Posterior cingulate gyrus (tissue), 11 donors: Measurements from ENCODE around the gene SAPCD1.

Experiments used
- DNase-seq, 10 donors: peaks; one replicate each; pipeline versions ENCODE4 v3.0.0 to v3.0.0-alpha.2; 2020 to 2021; ENCODE audit warnings: mixed read lengths in 3 of 10
- intact Hi-C: fragments of 100-400 bp; cut with DNase I; formaldehyde crosslinking; loops from one replicate; pipeline ENCODE4 v1.15.1; 2023

SAPCD1 gene

DNA sequence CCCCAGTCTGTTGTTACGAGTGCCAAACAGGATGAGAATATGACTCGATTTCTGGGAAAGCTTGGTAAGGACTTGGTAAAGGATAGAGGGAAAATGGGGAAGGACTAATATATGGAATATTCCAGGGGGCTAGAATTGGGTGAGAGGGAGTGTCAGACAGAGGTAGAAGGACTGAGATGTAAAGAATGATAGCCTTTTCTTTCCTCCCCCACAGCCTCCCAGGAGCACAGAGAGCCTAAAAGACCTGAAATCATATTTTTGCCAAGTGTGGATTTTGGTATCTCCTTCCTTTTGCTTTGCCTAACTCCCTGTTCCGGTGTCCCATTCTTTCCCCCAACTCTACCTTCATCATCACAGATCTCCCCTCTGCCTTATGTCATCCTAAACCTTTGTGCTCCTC, 19.6 kb upstream of the SAPCD1 start:
- DNase-seq = no peak
- intact Hi-C loops = no loop called here

- no peak for DNase-seq
- intact Hi-C loops = no loop called here
Observed at GRCh38 chr6:31744422-31744821, 18.0 kb upstream of the SAPCD1 start.

DNA sequence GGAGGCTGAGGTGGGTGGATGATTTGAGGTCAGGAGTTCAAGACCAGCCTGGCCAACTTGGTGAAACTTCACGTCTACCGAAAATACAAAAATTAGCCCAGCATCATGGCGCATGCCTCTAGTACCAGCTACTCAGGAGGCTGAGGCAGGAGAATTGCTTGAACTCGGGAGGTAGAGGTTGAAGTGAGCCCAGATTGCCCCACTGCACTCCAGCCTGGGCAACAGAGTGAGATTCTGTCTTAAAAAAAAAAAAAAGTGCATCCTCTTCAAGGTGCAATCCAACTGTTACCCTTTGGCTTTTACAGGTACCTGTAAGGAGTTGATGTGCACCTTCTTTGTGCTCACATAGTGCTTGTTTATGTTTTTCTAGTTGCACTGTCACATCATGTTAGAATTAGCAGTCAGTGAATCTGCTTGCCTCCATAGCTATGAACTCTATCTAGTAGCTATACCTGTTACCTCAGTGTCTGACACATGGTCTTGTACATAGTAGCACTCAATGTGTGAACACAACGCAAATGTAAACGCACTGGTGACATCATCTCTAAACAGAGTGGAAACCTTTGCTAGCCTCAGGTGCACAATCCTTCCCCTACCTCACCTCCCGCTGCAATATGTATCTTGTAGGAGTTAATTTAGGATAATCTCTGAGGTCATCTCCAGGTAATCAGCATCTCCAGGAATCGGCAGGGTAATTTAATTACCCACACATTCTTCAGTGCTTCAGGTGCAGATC, 13.0 kb upstream of the SAPCD1 start:
- intact Hi-C loops = no loop called here

GRCh38 chr6:31750411-31751022, 11.9 kb upstream of the SAPCD1 start:
- intact Hi-C loops = no loop called here
- no peak for DNase-seq

More for the DNA sequence above, 13.0 kb upstream of the SAPCD1 start:
- DNase-seq = no peak

GRCh38 chr6:31752739-31753319, 9.6 kb upstream of the SAPCD1 start:
- no peak for DNase-seq
- intact Hi-C loops = no loop called here

- intact Hi-C loops = no loop called here
- DNase-seq = peak in 1 of 10 donors; percentile 19
Observed at GRCh38 chr6:31758281-31758680, 4.2 kb upstream of the SAPCD1 start.

GRCh38 chr6:31760790-31761189, 1.7 kb upstream of the SAPCD1 start:
- DNase-seq = no peak
- intact Hi-C loops = no loop called here

DNA sequence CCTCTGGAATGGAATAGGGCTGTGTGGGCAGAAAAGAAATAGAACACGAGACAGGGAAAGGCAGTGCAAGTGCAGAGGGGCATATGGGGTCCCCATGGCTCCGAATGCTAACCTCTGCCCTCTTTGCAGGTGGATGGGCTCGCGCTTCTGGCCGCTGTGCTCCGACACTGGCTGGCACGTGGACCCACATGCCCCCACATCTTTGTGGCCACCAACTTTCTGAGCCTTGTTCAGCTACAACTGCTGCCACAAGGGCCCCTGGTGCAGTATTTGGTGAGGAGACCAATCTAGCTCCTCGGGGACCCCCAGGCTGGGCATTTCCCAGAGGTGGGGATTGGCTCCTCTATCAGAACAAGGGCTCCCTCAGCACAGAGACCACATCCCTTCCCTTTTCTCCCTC, 1.1 kb upstream of the SAPCD1 start:
- intact Hi-C loops = no loop called here
- DNase-seq = peak in 3 of 10 donors; percentile 25 to 45 (median 33)

- DNase-seq = peak in 2 of 10 donors; percentile 35 to 77
- intact Hi-C loops = no loop called here
Observed at GRCh38 chr6:31762878-31763618, 592 bp downstream of the SAPCD1 start.

DNA sequence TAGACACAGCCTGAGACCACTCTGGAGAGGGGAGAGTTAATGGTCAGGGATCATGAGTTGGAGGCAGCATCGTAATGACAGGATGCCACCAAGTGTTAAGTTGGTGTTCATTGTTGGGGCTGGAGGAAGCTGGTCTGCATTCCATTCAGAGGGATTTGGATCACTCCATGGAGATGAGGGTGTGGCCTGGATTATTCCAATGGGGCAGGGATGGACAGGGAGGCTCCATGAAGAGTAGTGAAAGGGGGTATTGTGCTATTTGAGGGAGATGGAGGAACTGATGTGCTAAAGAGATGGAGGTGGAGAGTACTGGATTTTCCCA, 1.1 kb downstream of the SAPCD1 start:
- intact Hi-C loops = no loop called here
- no peak for DNase-seq

DNA sequence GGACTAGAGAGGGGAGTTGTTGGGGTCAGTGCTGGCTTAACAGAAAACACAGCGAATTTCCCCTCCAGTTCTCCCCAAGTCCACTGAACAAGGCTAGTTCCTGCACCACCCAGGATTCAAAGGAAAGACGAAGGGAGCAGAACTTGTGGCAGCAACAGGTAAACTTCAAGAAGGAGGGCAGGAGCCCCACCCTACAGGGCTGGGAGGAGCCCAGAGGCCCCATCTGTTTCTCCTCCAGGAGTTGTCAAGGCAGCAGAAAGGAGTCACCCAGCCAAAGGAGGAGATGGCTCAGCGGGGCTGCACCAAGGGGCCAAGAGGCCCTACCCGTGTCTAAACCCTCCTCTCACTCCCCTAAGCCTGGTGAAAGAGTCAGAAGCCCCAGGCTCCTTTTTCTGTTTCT, 1.7 kb downstream of the SAPCD1 start:
- intact Hi-C loops = no loop called here
- DNase-seq = peak in 2 of 10 donors; percentile 19 to 26

DNA sequence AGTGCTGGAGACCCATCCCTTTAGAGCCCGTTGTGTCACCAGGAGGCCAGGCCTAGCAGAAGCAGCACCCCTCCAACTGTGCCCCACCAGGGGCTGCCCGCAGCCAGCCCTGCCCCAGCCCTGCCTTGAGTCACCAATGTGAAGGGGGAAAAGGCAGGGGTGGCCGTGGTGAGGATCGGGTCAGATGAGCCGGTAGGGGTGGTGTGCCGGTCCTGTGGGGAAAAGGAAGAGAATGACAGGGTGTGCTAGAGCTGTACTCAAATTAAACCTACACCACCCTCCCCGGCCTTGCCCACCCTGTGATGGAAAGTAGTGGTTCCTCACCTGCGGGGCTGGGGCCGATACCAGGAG, 3.1 kb downstream of the SAPCD1 start:
- DNase-seq = peak in 1 of 10 donors; percentile 49
- intact Hi-C loops = no loop called here

DNA sequence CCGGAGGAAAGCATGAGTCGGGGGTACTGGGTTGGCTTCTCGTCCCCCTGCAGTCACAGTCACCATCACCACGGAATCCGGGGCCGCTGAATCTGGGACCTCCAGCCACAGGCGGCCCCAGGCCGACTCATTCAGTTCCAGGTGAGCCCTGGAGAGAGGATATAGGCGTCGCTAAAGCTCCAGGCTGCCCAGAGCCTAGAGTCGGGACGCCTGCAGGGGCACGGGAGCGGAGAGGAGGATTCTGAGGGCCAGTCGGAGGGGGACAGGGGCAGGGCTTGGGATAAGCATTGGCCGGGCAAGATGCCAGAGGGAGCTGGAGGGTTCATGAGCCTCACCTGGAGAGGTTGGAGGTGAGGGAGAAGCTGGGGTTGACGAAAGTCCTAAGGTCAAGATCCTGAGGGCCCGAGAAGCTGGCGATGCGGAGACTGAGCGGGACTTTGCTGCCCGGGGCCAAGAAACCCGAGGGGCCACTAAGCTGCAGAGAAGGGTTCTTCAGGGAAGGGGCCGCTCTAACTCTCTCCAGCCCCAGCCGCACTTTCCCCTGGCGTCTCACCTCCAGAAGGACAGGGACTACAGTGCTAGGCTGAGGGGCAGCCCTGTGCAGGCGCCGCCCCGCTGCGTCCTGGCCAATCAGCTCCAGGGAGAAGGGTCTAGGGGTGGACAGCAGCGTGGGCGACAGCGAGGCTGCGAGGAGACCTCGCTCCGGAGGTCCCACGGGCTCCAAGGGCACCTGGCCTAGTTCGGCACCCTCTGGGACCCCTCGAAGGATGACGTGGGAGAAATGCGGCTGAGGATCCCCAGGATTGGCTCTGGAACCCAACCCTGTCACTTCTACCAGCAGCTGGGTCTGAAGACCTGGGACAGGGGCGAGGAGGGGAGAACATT, 3.7 kb downstream of the SAPCD1 start:
- DNase-seq = peak in 2 of 10 donors; percentile 65 to 69
- intact Hi-C loops = no loop called here

GRCh38 chr6:31767096-31767645, 4.7 kb downstream of the SAPCD1 start:
- intact Hi-C loops = no loop called here
- peak in 2 of 10 donors; percentile 29 to 48 for DNase-seq

DNA sequence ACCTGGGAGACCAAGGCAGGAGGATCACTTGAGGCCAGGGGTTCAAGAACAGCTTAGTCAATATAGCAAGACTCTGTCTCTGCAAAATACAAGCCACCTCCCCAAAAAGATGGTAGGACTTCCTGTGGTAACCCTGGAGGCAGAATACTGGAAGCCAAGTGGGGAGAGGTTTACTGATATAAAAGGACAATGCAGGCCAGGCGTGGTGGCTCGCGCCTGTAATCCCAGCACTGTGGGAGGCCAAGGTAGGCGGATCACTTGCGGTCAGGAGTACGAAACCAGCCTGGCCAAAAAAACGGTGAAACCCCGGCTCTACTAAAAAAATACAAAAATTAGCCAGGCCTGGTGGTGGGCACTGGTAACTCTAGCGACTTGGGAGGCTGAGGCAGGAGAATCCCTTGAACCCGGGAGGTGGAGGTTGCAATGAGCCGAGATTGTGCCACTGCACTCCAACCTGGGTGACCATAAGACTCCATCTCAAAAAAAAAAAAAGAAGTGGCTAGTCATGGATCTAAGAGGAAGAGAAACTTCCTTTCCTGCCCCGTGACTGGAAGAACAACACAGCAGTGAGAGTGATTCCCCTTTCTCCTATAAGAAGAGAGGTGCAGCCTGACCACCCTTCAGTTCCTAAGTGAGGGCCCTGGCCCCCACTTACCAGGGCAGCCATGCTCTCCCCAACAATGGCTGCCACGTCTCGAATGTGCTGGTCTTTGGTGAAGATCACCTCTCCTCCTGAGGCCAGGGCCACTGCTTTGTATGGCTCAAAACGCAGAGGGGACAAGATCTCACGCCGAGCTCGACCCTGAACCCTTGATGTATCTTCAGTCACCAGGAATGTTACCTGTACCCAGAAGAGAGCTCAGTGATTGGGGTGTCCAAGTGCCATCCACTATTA, 6.2 kb downstream of the SAPCD1 start:
- intact Hi-C loops = no loop called here
- peak in 2 of 10 donors; percentile 28 to 38 for DNase-seq

GRCh38 chr6:31769684-31770371, 7.4 kb downstream of the SAPCD1 start:
- intact Hi-C loops = no loop called here
- peak in 3 of 10 donors; percentile 29 to 66 (median 55) for DNase-seq

DNA sequence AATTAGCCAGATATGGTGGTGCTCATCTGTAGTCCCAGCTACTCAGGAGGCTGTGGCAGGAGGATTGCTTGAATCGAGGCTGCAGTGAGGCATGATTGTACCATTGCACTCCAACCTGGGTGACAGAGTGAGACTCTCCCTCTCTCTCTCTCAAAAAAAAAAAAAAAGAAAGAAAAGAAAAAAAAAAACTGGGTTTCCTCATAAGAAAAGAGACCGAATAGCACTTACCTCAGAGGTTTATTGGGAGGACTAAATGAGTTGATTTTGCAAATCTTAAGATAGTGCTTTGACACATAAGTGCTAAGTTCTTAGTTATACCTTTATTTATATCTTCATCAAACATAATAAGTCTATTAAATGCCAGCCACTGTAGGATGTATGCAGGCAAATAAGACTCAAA, 8.4 kb downstream of the SAPCD1 start:
- no peak for DNase-seq
- intact Hi-C loops = no loop called here

DNA sequence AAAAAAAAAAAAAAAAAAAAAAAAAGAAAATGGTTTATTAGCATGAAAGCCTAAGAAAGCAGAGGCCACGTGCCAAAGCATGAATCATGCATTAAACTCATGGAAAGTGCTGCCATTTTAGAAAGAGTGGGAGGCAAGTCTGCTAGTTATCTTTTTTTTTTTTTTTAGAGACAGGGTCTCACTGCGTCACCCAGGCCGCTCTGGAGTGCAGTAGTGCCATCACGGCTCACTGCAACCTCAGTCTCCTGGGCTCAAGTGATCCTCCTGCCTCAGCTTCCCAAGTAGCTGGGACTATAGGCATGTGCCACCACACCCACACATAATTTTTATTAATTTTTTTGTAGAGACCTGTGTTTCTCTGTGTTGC, 9.5 kb downstream of the SAPCD1 start:
- intact Hi-C loops = no loop called here
- peak in 1 of 10 donors; percentile 26 for DNase-seq
